ENCODE results near the gene SKP1.

Gene SKP1

GRCh38 chr5:134176511-134177368 lies at the start of gene SKP1:
TSS of gene SKP1 (minus strand) at chr5:134176950. CDS start at chr5:134174022, 2,928 bp downstream.
- Histone ChIP-seq H4K20me1 (ENCODE audit: insufficient read depth, low read length) (peaks cover 27% of the 10 kb centered on the region), H3K79me2 (ENCODE audit: low read length) (peaks cover 46% of the 10 kb centered on the region), H3K36me3 (replicated peaks; ENCODE audit: low read depth, low read length) (peaks cover 9% of the 10 kb centered on the region), H3K9ac (ENCODE audit: low read length) (peak within 1 kb of the TSS; percentile 81), H2AFZ (ENCODE audit: low read depth, low read length) (peak within 1 kb of the TSS; percentile 61; the same call in 1 of the 2 replicates), H3K4me3 (ENCODE audit: low read length) (peak within 1 kb of the TSS; percentile 86), H3K9me3 (ENCODE audit: insufficient read depth, low read length) (no peaks in the 10 kb centered on the region), H3K27me3 (ENCODE audit: low read depth, low read length) (no peaks in the 10 kb centered on the region), H3K4me1 (ENCODE audit: low read length) (peaks cover 14% of the 10 kb centered on the region), H3K27ac (ENCODE audit: low read length) (peak within 1 kb of the TSS; percentile 77), H3K4me2 (ENCODE audit: low read length) (peak within 1 kb of the TSS; percentile 79)
- TF ChIP-seq CTCF (IDR thresholded peaks at IDR 0.05; ENCODE audit: low read depth, low read length) (no peak), EZH2phosphoT487 (IDR thresholded peaks at IDR 0.05; ENCODE audit: low read depth) (no peak)

- Histone ChIP-seq H3K4me2 (ENCODE audit: low read length) (peak within 1 kb of the TSS; percentile 86), H3K36me3 (replicated peaks; ENCODE audit: low read depth, low read length) (peaks cover 11% of the 10 kb centered on the region), H3K9ac (ENCODE audit: low read length) (peak within 1 kb of the TSS; percentile 89), H2AFZ (ENCODE audit: low read depth, low read length) (peak within 1 kb of the TSS; percentile 92), H3K27ac (ENCODE audit: low read length) (peak within 1 kb of the TSS; percentile 80), H4K20me1 (ENCODE audit: insufficient read depth, low read length) (peaks cover 42% of the 10 kb centered on the region), H3K9me3 (ENCODE audit: insufficient read depth, low read length) (no peaks in the 10 kb centered on the region), H3K79me2 (ENCODE audit: low read length) (peaks cover 62% of the 10 kb centered on the region), H3K4me1 (ENCODE audit: low read length) (peaks cover 37% of the 10 kb centered on the region), H3K27me3 (ENCODE audit: low read depth, low read length) (no peaks in the 10 kb centered on the region), H3K4me3 (ENCODE audit: low read length) (peak within 1 kb of the TSS; percentile 95)
- TF ChIP-seq CTCF (IDR thresholded peaks at IDR 0.05; ENCODE audit: low read depth, low read length): no peak
- no peak for TF ChIP-seq EZH2phosphoT487 (IDR thresholded peaks at IDR 0.05; ENCODE audit: low read depth)
Measured at GRCh38 chr5:134225780-134226440, 49.2 kb upstream of the SKP1 start, which contains the start of gene PPP2CA. TSS of gene PPP2CA (minus strand) at chr5:134226073. CDS start at chr5:134225861, 212 bp downstream.

GRCh38 chr5:134224888-134225779 lies 48.4 kb upstream of the SKP1 start:
- Histone ChIP-seq H3K9me3 (ENCODE audit: insufficient read depth, low read length) (no peaks in the 10 kb centered on the region), H3K79me2 (ENCODE audit: low read length) (peaks cover 69% of the 10 kb centered on the region), H3K36me3 (replicated peaks; ENCODE audit: low read depth, low read length) (peaks cover 17% of the 10 kb centered on the region), H3K9ac (ENCODE audit: low read length) (peak overlapping the region; percentile 89), H3K27me3 (ENCODE audit: low read depth, low read length) (no peaks in the 10 kb centered on the region), H3K4me3 (ENCODE audit: low read length) (peak overlapping the region; percentile 95), H3K27ac (ENCODE audit: low read length) (peak overlapping the region; percentile 80), H2AFZ (ENCODE audit: low read depth, low read length) (0 out of 2 replicates have a peak overlapping the region, but pooled peaks have one; percentile 8), H4K20me1 (ENCODE audit: insufficient read depth, low read length) (peaks cover 48% of the 10 kb centered on the region), H3K4me2 (ENCODE audit: low read length) (peak overlapping the region; percentile 86), H3K4me1 (ENCODE audit: low read length) (peaks cover 37% of the 10 kb centered on the region)
- no peak for TF ChIP-seq EZH2phosphoT487 (IDR thresholded peaks at IDR 0.05; ENCODE audit: low read depth)
- no peak for TF ChIP-seq CTCF (IDR thresholded peaks at IDR 0.05; ENCODE audit: low read depth, low read length)
